ENCODE measurements around the gene SLCO1A2. TPM values are rescaled to one million over a fixed set of nuclear protein-coding genes. Genes with fewer than 3 reads are reported as not detected.
"Not testable (repeated sequence)": the region's sequence is repeated elsewhere in the genome, so short reads cannot be mapped to it uniquely, and the experiment has no call there.

The SLCO1A2 gene
- not detected for total RNA-seq

DNA sequence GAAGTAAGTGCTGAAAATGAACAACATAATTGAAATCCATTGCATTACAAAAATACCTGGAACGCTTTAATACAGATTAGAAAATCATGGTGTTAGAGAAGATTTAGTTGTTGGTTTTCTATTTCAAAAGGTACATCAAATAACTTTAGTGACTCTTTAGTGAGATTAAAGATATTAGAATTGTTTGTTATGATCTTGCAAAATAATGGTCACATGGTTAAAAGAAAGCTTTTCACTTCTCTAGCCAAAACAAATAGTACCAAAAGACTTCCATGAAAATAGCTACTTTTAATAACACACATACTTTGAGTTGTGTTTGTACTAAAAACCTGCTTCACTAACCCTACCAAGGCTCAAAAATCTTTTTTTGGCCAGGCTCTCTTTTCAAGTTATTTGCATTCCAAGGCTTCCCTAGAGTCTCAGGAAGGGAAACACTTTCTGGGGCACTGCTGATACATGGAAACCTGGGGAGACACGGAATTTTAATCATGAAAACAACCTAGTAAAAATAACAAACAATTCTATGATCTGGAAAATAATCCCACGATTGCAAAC, at the start of gene SLCO1A2:
TSS of gene SLCO1A2 (minus strand) at position 147 of the 555 bp plus-strand sequence. CDS start 270 bp downstream, outside the sequence.
- Histone ChIP-seq H3K27me3 (no peaks in the 10 kb centered on the region), H3K9me3 (peaks cover 0 to 4% of the 10 kb centered on the region in 2 donors), H3K4me3 (no peak within 1 kb of the TSS), H3K36me3 (no peaks in the 10 kb centered on the region), H3K4me1 (no peaks in the 10 kb centered on the region), H3K27ac (no peak within 1 kb of the TSS)
- no peak for TF ChIP-seq CTCF (IDR thresholded peaks at IDR 0.05)
- no peak for DNase-seq (ENCODE audit: low spot score)

DNA sequence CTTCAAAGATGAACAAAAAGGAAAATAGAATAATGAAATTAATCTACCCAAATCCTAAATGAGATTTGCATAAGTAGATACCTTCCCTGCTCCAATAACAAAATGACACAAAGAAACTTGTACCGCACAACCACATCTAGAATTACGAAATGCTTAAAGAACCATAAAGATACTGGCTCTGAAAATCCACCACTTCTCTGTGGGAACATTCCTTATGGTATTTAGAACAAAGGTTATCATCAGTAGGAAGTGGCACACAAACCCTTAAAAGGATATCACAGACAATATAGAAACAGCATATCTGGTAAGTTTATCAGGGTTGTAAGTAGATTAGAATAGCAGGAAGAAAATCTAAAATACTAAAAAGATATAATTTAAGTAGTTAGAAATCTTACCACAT, 49.5 kb upstream of the SLCO1A2 start:
- no peak for DNase-seq (ENCODE audit: low spot score)
- no peak for TF ChIP-seq CTCF (IDR thresholded peaks at IDR 0.05)
- Histone ChIP-seq H3K4me1 (no peaks in the 10 kb centered on the region), H3K27ac (no peak overlapping the region), H3K36me3 (no peaks in the 10 kb centered on the region), H3K4me3 (no peak overlapping the region), H3K27me3 (no peaks in the 10 kb centered on the region), H3K9me3 (no peaks in the 10 kb centered on the region)

DNA sequence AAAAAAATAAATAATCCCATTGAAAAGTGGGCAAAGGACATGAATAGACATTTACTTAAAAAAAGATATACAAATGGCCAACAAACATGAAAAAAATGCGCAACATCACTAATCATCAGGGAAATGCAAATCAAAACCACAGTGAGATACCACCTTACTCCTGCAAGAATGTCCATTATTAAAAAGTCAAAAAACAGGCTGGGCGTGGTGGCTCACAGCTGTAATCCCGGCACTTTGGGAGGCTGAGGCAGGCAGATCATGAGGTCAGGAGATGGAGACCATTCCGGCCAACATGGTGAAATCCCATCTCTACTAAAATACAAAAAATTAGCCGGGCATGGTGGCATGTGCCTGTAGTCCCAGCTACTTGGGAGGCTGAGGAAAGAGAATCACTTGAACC, 46.6 kb upstream of the SLCO1A2 start:
- not testable (repeated sequence) for H3K9me3 ChIP-seq; H3K27ac ChIP-seq; DNase-seq (ENCODE audit: low spot score); H3K27me3 ChIP-seq; H3K36me3 ChIP-seq; H3K4me3 ChIP-seq; H3K4me1 ChIP-seq

GRCh38 chr12:21379218-21379617, 44.5 kb upstream of the SLCO1A2 start:
- Histone ChIP-seq H3K27ac (no peak overlapping the region), H3K36me3 (no peaks in the 10 kb centered on the region), H3K4me1 (no peaks in the 10 kb centered on the region), H3K27me3 (no peaks in the 10 kb centered on the region), H3K9me3 (no peaks in the 10 kb centered on the region), H3K4me3 (no peak overlapping the region)
- DNase-seq (ENCODE audit: low spot score): no peak
- no peak for TF ChIP-seq CTCF (IDR thresholded peaks at IDR 0.05)

DNA sequence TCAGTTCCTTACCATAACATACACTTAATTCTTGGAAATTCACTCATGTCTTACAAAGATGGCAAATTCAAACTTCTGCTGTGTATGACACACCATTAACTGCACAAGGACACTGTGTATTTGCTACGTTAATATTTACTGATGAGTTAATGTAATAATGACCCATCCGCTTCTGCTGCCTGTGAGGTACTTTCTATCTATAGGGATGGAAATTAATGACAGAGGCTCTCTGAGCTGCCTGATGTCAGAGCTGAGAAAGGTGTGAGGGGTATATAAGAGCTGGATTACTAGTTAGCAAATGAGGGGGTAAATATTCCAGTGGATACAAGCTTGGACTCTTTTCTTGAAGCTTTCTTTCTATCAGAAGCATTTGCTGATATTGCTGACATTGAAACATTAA, 37.9 kb upstream of the SLCO1A2 start, which contains the start of gene IAPP:
TSS of gene IAPP (plus strand) at position 301 of the 400 bp plus-strand sequence. CDS start 450 bp downstream, outside the sequence.
- Histone ChIP-seq H3K4me3 (no peak within 1 kb of the TSS), H3K36me3 (no peaks in the 10 kb centered on the region), H3K27me3 (no peaks in the 10 kb centered on the region), H3K9me3 (no peaks in the 10 kb centered on the region), H3K4me1 (no peaks in the 10 kb centered on the region), H3K27ac (no peak within 1 kb of the TSS)
- TF ChIP-seq CTCF (IDR thresholded peaks at IDR 0.05): no peak
- DNase-seq (ENCODE audit: low spot score): no peak

DNA sequence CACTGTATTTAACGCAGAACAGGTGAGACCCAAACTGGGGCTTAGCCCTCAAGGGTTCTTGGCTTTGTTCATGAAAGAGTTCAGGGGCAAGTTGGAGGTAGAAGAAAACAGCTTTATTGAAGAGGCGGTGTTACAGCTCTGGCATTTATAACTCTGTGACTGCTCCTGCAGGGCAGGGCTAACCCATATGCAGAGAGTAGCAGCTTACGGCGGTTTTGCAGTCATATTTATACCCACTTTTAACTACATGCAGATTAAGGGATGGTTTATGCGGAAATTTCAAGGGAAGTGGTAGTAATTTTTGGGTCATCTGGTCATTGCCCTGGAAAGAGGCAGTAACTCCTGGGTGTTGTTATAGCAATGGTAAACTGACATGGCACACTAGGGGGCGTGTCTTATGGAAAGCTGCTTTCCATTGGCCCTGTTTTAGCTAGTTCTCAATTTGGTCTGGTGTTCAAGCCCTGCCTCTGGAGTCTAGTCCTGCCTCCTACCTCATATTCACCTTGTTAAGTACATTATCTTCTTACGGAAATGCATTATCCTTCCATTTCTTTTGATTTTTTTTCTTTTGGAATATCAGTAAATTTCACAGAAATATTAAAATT, 36.2 kb upstream of the SLCO1A2 start:
- TF ChIP-seq CTCF (IDR thresholded peaks at IDR 0.05): no peak
- no peaks in the 10 kb centered on the region for H3K36me3 ChIP-seq

More for the DNA sequence above, 36.2 kb upstream of the SLCO1A2 start:
- DNase-seq (ENCODE audit: low spot score): no peak
- Histone ChIP-seq H3K9me3 (no peaks in the 10 kb centered on the region), H3K27me3 (no peaks in the 10 kb centered on the region), H3K4me3 (no peak overlapping the region), H3K4me1 (no peaks in the 10 kb centered on the region), H3K27ac (no peak overlapping the region)

Data from right atrium auricular region (tissue), 2 donors.